K562 (cell line): Measurements from ENCODE around the gene RAD23B. TPM values are rescaled to one million over a fixed set of nuclear protein-coding genes. Genes with fewer than 3 reads are reported as not detected.

Experiments
- ARID3A ChIP-seq: IDR thresholded peaks from 2 replicates; pipeline ENCODE4 v1.6.1; 2012; ENCODE audit warnings: low read depth, low read length, improper control_type of control experiment, borderline replicate concordance
- CHCHD3 ChIP-seq: fragments of 250-450 bp; sonication (Bioruptor Pico); IDR thresholded peaks from 2 replicates; pipeline ENCODE4 v2.1.2; 2022; ENCODE audit warnings: mild to moderate bottlenecking
- CHD1 ChIP-seq: fragments of 200-600 bp; sonication (generic); IDR thresholded peaks from one replicate; pipeline ENCODE4 v1.6.1; 2012; ENCODE audit warnings: mild to moderate bottlenecking, moderate library complexity, low read length, inconsistent platforms
- EHMT2 ChIP-seq: fragments of 450-650 bp; IDR thresholded peaks from 2 replicates; pipeline ENCODE4 v1.6.1; 2018; ENCODE audit warnings: antibody characterized with exemption
- HNRNPK ChIP-seq: fragments of 200-400 bp; formaldehyde crosslinking; IDR thresholded peaks from one replicate; pipeline ENCODE4 v1.6.1; 2018; ENCODE audit warnings: mild to moderate bottlenecking, low read depth, low read length; ENCODE audit not compliant: poor library complexity, severe bottlenecking
- KLF1 ChIP-seq: fragments of 450-650 bp; IDR thresholded peaks from 2 replicates; pipeline ENCODE4 v1.6.1; 2016; ENCODE audit warnings: missing genetic modification characterization, missing compliant biosample characterization
- NEUROD1 ChIP-seq: fragments of 150-350 bp; IDR thresholded peaks from 2 replicates; pipeline ENCODE4 v1.6.1; 2014; ENCODE audit warnings: borderline replicate concordance, low read length, low read depth; ENCODE audit not compliant: partially characterized antibody
- NFIX ChIP-seq: fragments of 250-450 bp; sonication (Bioruptor Pico); IDR thresholded peaks from 2 replicates; pipeline ENCODE4 v1.4.0; 2020; ENCODE audit warnings: low read depth, mild to moderate bottlenecking, moderate library complexity
- NUFIP1 ChIP-seq: fragments of 450-650 bp; IDR thresholded peaks from 2 replicates; pipeline ENCODE4 v1.6.1; 2018; ENCODE audit not compliant: partially characterized antibody
- POU5F1 ChIP-seq: fragments of 150-350 bp; IDR thresholded peaks from 2 replicates; pipeline ENCODE4 v1.6.1; 2014; ENCODE audit warnings: borderline replicate concordance, low read length, low read depth, mild to moderate bottlenecking; ENCODE audit not compliant: partially characterized antibody
- RFX1 ChIP-seq: fragments of 450-650 bp; IDR thresholded peaks from 2 replicates; pipeline ENCODE4 v1.6.1; 2016; ENCODE audit warnings: mild to moderate bottlenecking, moderate library complexity
- SIN3B ChIP-seq: fragments of 450-650 bp; IDR thresholded peaks from 2 replicates; pipeline ENCODE4 v1.6.1; 2017; ENCODE audit warnings: low read depth, mild to moderate bottlenecking, moderate library complexity
- SMARCA5 ChIP-seq: fragments of 450-650 bp; IDR thresholded peaks from 2 replicates; pipeline ENCODE4 v1.6.1; 2016
- SRSF3 ChIP-seq: fragments of 200-400 bp; formaldehyde crosslinking; IDR thresholded peaks from 2 replicates; pipeline ENCODE4 v1.6.1; 2016; ENCODE audit warnings: mild to moderate bottlenecking, low read length, moderate library complexity; ENCODE audit not compliant: insufficient read depth
- TBL1XR1 ChIP-seq, 2 experiments: IDR thresholded peaks; 2 replicates each; pipeline ENCODE4 v1.6.1; 2012; ENCODE audit warnings: improper control_type of control experiment in 2 of 2, low read length in 2 of 2, mild to moderate bottlenecking in 1 of 2
- ZBTB49 ChIP-seq: sonication (generic); formaldehyde crosslinking; IDR thresholded peaks from 2 replicates; pipeline ENCODE4 v1.8.0; 2022; ENCODE audit warnings: missing genetic modification reagents, mild to moderate bottlenecking, borderline replicate concordance
- ZNF174 ChIP-seq: fragments of 250-450 bp; sonication (Bioruptor Pico); IDR thresholded peaks from 2 replicates; pipeline ENCODE4 v1.4.0; 2020; ENCODE audit warnings: mild to moderate bottlenecking
- ZNF41 ChIP-seq: fragments of 250-450 bp; sonication (Bioruptor Pico); conservative IDR thresholded peaks from 2 replicates; pipeline ENCODE4 v1.4.0; 2020; ENCODE audit warnings: mild to moderate bottlenecking
- ZNF583 ChIP-seq: fragments of 250-450 bp; sonication (Bioruptor Pico); IDR thresholded peaks from 2 replicates; pipeline ENCODE4 v1.4.0; 2020
- ZNF644 ChIP-seq: fragments of 200-800 bp; sonication (Bioruptor generic); IDR thresholded peaks from 2 replicates; pipeline ENCODE4 v1.6.1; 2016; ENCODE audit warnings: low read depth, missing genetic modification characterization, missing compliant biosample characterization
- polyA plus RNA-seq, 8 experiments: library from polyadenylated mRNA; depleted of rRNA in 4 of 8; stranded (reverse) in 5 of 8; unstranded in 3 of 8; fragments of >200 nt; fragmentation: Nextera tagmentation in 2 of 8; fragmentation: Illumina TruSeq in 1 of 8; extraction: Ambion mirVana in 2 of 8; extraction: Trizol in 1 of 8; gene quantifications; 2 replicates each; pipeline versions ENCODE4 v1.2.1 to v1.2.3, GENCODE V29; 2011 to 2014; ENCODE audit warnings: inconsistent platforms in 1 of 8, missing spikeins in 1 of 8
- total RNA-seq, 7 experiments: library from RNA; depleted of rRNA in 6 of 7; stranded (reverse); fragments of >200 nt in 6 of 7; fragmentation: Illumina TruSeq in 2 of 7; extraction: Trizol in 2 of 7; gene quantifications; 2 replicates each; pipeline versions ENCODE4 v1.2.1 to v1.2.3, GENCODE V29; 2011 to 2021; ENCODE audit warnings: low replicate concordance in 1 of 7
- TF ChIP-seq, protein P1 (sequence below): fragments of 250-450 bp; sonication (Bioruptor Pico); IDR thresholded peaks from 2 replicates; pipeline ENCODE4 v1.8.0; 2021; ENCODE audit warnings: moderate library complexity, mild to moderate bottlenecking, inconsistent platforms

The RAD23B gene
- total and polyA plus RNA-seq, 9 of the 15 experiments (the other 6 are each of a cell fraction or from before 2014, with no cell fraction given), result 14.5 to 184 (median 114) TPM

- no peak for TF ChIP-seq ZNF644
- no peak for TF ChIP-seq SMARCA5
- TF ChIP-seq SRSF3, result no peak
- no peak for TF ChIP-seq CHCHD3 (CRISPR knock-in tag)
- TF ChIP-seq SIN3B, result no peak; the same call in 1 of the 2 replicates
- TF ChIP-seq ZBTB49, result no peak
- no peak for TF ChIP-seq ZNF41
- TF ChIP-seq ARID3A, result no peak
- no peak for TF ChIP-seq ZNF174
- TF ChIP-seq CHD1, result peak; percentile 76
- no peak for TF ChIP-seq EHMT2
- no peak for TF ChIP-seq POU5F1
- TF ChIP-seq TBL1XR1 (IDR thresholded peaks at IDR 0.05; ENCODE audit: low read length in 2 of 2), result no peak
- TF ChIP-seq, protein P1, sequence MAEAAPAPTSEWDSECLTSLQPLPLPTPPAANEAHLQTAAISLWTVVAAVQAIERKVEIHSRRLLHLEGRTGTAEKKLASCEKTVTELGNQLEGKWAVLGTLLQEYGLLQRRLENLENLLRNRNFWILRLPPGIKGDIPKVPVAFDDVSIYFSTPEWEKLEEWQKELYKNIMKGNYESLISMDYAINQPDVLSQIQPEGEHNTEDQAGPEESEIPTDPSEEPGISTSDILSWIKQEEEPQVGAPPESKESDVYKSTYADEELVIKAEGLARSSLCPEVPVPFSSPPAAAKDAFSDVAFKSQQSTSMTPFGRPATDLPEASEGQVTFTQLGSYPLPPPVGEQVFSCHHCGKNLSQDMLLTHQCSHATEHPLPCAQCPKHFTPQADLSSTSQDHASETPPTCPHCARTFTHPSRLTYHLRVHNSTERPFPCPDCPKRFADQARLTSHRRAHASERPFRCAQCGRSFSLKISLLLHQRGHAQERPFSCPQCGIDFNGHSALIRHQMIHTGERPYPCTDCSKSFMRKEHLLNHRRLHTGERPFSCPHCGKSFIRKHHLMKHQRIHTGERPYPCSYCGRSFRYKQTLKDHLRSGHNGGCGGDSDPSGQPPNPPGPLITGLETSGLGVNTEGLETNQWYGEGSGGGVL, result no peak
- no peak for TF ChIP-seq RFX1
- TF ChIP-seq KLF1 (tag), result no peak
- no peak for TF ChIP-seq HNRNPK
- no peak for TF ChIP-seq ZNF583
- no peak for TF ChIP-seq NFIX (CRISPR knock-in tag)
- TF ChIP-seq NEUROD1, result no peak
- TF ChIP-seq NUFIP1, result no peak
Observed at GRCh38 chr9:107283623-107284616, 841 bp downstream of the RAD23B start (continued).
